GM21825 (cell line): Measurements from ENCODE around the gene APBB1IP.
"Not testable (repeated sequence)": the region's sequence is repeated elsewhere in the genome, so short reads cannot be mapped to it uniquely, and the experiment has no call there.

ENCODE experiments used
- ATAC-seq: cut with Tn5 transposase; IDR thresholded peaks from one replicate; pipeline ENCODE4 v1.9.1; 2021; ENCODE audit warnings: mild to moderate bottlenecking, moderate library complexity; ENCODE audit not compliant: unreplicated experiment

The APBB1IP gene

DNA sequence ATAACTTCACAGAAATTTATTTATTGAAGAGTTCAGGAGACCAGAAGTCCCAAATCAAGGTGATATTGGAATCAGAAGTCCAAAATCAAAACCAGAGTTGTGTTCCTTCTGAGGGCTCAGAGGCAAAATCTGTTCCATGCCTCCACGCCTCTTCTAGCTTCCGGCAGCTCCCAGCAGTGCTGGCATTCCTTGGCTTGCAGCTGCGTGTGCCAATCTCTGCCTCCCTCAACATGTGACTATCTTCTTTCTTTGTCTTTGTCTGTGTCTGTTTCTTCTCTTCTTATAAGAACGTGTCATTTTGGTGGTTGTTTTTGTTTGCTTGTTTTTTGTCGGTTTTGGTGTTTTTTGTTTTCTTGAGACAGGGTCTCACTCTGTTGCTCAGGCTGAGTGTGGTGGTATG lies 116.1 kb downstream of the APBB1IP start:
- ATAC-seq, result no peak

DNA sequence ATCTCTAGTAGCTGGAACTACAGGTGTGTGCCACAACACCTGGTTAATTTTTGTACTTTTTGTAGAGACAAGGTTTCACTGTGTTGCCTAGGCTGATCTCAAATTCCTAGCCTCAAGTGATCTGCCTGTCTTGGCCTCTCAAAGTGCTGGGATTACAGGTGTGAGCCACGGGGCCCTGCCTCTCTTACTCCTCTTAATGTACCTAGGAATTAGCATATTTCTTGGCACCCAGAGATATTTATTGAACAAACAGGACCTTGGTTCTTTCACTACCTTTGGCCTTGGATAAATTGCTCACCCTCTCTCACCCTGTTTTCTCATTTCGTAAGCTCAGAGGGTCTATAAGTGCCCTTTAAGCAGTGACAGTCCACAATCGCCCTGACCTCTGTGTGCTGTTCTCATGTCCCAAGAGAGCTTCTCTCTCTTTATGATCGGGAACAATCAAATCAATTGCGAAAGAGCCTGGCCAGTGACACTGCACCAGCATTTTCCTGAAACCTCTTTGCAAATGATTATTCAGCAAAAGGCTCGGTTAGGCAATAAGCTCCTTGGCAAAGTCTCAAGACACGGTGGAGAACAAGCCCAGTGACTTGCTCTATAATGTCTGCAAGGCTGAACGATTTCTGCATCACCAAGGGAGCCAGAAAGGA lies 117.7 kb downstream of the APBB1IP start:
- no peak for ATAC-seq

DNA sequence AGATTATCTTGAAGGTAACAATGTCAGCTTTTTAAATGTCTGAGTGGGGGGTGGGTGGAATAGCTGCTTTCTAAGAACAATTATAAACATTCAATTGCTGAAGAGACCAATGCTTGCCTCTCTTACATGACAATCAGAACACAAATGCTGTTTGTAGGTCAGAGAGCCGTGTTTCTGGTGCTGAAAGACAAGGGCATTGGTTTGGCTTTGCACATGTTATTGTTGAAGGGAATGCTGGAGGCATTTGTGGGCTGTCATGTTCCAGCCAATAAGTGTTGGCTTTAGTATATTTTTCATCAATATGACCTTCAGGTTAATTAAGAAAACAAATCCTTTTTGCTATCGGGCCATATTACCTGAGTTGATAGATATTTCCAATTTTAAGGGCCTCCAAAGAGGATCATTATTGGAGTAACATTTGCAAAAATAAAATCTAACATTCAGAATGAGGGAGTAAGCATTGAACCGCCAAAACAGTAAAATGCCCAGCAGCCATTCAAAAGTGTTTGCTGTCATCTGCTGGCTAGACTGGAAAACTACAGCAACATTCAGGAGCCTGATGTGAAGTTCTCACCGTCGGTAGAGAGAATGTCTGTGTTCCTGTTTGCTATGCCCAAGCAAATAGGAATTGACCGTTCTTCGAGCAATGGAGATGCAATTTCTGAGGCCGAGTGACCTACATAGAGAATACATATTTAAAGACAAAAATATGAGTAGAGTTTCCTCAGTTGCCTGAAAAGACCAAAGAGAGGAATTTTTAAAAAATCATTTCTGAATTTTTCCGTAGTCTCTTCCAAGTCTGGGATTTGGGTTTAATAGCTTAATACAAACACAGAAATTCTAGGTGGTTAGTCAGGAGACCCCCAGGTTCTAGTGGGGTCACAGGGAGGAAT lies 118.9 kb downstream of the APBB1IP start:
- no peak for ATAC-seq

GRCh38 chr10:26557641-26558014 lies 119.5 kb downstream of the APBB1IP start:
- ATAC-seq, result no peak

GRCh38 chr10:26566525-26567350 lies 128.6 kb downstream of the APBB1IP start:
- no peak for ATAC-seq

- ATAC-seq, result no peak
Observed at GRCh38 chr10:26567351-26567721, 129.2 kb downstream of the APBB1IP start.

DNA sequence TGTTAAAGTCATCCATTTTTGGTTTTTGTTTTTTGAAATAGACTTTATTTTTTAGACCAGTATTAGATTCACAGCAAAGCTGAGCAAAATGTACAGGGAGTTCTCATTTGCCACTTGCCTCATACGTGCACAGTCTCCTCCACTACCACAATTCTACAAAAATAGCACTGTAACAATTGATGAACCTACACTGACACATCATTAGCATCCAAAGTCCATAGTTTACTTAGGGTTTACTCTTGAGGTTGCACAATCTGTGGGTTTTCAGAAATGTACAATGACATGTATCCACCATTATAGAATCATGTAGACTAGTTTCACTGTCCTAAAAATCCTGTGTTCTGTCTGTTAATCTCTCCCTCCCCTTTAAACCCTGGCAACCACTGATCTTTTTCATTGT lies 133.5 kb downstream of the APBB1IP start:
- ATAC-seq, result no peak

DNA sequence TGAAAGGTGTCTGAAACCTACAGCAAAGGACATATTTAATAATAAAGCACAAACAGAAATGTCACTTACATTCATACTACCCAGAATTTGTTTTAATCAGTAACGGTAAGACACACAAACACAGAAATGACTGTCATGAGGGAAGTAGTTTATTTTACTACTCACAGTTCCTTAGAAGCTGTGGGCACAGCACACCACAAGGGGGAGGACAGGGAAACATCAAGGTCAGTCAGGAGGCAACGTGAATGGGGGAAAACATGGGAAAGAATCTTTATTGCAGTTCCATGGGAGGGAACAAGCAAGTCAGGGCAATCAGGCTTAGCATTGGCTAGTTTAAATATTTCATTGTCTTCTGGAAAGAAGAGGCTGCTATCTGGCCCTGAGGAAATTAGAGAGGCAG lies 135.5 kb downstream of the APBB1IP start:
- no peak for ATAC-seq

- no peak for ATAC-seq
Observed at GRCh38 chr10:26574783-26575182, 136.6 kb downstream of the APBB1IP start.

DNA sequence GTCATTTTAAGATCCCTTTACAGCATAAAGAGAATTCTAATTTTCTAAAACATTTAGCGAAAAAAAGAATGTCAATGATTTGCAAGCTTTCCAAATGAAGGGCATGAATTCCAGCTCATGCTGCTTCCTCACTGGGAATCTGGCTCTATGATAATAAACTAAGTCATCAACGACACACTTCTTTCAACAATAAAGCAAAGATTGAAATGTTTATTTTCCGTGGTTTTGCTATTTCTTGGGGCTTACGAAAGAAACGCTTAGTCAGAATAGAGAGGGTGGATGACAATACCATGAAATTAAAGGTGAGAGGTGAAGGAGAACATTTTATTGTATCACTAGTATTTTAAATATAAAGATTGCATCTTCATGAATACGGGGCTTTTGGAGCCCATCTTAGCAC lies 140.2 kb downstream of the APBB1IP start:
- ATAC-seq, result not testable (repeated sequence)

DNA sequence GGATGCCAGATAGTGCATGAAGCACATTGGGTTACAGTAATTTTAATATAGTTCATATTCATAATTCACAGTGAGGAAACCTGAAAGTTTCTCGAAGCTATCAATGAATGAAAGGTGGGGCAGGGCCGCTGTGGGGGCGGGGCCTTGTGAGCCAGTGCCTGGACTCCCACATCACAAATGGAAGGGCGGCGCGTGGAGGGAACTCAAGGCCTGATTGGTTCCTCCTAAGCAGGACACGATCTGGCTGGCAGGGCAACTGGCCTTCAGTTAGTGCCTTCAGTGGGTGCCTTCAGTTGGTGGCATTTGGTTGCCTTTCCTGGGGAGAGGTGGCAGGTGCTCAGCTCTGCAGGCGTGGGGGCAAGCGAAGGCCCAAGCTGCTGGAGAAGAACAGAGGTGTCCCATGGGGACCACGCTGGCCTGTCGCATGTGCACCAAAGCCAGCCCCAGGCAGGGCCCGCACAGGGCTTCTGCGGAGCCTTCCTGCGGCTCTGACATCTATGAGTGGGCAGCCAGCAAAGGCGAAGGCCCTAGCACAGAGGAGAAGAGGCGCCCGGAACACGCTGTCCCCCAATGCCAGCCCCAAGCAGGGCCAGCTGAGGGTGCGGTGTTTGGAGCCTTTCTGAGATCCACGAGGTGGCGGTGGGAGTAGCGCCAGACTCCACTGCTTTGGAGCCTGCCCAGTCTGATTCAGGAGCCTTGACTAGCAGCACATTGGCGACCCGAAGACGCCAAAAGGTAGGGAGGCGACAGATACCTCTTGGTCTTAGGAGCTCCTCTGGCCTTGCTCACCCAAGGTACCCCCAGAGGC lies 141.3 kb downstream of the APBB1IP start:
- no peak for ATAC-seq

GRCh38 chr10:26586211-26586610 lies 148.1 kb downstream of the APBB1IP start:
- no peak for ATAC-seq

DNA sequence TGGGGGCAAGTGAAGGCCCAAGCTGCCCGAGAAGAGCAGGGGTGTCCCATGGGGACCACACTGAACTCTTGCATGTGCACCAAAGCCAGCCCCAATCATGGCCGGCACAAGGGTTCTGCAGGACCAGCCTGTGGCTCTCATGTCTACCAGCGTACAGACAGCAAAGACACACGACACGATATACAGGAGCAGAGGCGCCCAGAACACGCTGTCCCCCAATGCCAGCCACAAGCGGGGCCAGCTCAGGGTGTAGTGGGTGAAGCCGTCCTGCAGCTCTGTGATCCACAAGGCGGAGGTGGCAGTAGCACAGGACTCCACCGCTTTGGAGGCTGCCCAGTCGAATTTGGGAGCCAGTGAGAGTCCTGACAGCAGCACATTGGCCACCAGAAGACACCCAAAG lies 150.5 kb downstream of the APBB1IP start:
- ATAC-seq, result no peak

- ATAC-seq, result not testable (repeated sequence)
Observed at GRCh38 chr10:26589813-26590212, 151.7 kb downstream of the APBB1IP start.

- no peak for ATAC-seq
Observed at GRCh38 chr10:26593896-26594295, 155.8 kb downstream of the APBB1IP start.

DNA sequence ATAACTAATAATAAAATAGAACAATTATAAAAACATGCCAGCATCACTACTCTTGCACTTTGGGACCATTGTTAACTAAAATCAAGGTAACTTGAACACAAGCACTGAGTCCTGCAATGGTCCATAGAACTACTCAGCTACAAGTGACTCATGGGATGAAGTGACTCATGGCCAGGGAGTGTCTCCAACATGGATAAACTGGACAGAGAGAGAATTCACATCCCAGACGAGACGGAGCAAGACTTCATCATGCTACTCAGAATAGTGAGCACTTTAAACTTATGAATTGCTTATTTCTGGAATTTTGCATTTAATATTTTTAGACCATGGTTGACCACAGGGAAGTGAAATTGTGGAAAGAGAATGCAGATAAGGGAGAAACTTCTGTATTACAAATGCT lies 165.1 kb downstream of the APBB1IP start:
- ATAC-seq, result not testable (repeated sequence)

GRCh38 chr10:26604320-26605093 lies 166.4 kb downstream of the APBB1IP start:
- ATAC-seq, result not testable (repeated sequence)

GRCh38 chr10:26606389-26606877 lies 168.3 kb downstream of the APBB1IP start:
- peak; percentile 68 for ATAC-seq

DNA sequence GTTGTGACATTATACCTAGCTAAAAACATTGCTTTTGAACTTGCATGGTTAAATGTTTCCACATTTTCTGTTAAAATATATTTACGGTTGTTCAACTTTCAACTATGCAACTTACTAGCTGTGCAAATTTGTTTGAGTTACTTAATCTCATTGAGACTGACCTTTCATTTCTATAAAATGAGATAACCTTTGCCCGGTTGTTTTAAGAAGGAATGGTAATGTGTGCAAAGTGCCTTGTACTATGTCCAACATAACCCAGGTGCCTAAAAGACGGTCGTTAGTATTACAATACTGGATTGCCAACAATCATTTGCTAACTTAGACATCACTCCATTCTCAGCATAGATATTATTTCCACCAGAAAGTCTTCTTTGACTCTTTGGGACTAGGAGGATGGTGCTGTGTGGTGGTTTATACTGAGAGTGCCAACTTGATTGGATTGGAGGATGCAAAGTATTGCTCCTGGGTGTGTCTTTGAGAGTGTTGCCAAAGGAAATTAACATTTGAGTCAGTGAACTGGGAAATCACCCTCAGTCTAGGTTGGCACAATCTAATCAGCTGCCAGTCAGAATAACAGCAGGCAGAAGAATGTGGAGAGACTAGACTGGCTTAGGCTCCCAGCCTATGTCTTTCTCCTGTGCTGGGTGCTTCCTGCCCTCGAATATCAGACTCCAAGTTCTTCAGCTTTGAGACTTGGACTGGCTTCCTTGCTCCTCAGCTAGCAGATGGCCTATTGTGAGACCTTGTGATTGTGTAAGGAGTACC lies 174.2 kb downstream of the APBB1IP start:
- ATAC-seq, result no peak
